GM19467 (cell line): Measurements from ENCODE around the gene NFYB.
"Not testable (repeated sequence)": the region's sequence is repeated elsewhere in the genome, so short reads cannot be mapped to it uniquely, and the experiment has no call there.

Source experiments
- ATAC-seq: cut with Tn5 transposase; IDR thresholded peaks from one replicate; pipeline ENCODE4 v1.9.1; 2021; ENCODE audit warnings: mild to moderate bottlenecking, moderate library complexity; ENCODE audit not compliant: unreplicated experiment

The NFYB gene

GRCh38 chr12:104137902-104138796 is at the start of gene NFYB:
Gene NFYB (minus strand): TSS chr12:104138210. CDS start chr12:104135453, 2,757 bp downstream.
- peak; percentile 88 for ATAC-seq

GRCh38 chr12:104187446-104188155 is 49.6 kb upstream of the NFYB start:
- no peak for ATAC-seq

- no peak for ATAC-seq
Measured at GRCh38 chr12:104183443-104183842, 45.4 kb upstream of the NFYB start.

GRCh38 chr12:104182621-104183378 is 44.8 kb upstream of the NFYB start:
- no peak for ATAC-seq

GRCh38 chr12:104182144-104182543 is 44.1 kb upstream of the NFYB start:
- no peak for ATAC-seq

- no peak for ATAC-seq
Measured at GRCh38 chr12:104181313-104181712, 43.3 kb upstream of the NFYB start.

- ATAC-seq, result no peak
Measured at GRCh38 chr12:104180374-104180773, 42.4 kb upstream of the NFYB start.

GRCh38 chr12:104177663-104178501 is 39.9 kb upstream of the NFYB start:
- no peak for ATAC-seq

GRCh38 chr12:104177336-104177662 is 39.3 kb upstream of the NFYB start:
- no peak for ATAC-seq

- ATAC-seq, result no peak
Measured at GRCh38 chr12:104175726-104176247, 37.8 kb upstream of the NFYB start.

- ATAC-seq, result not testable (repeated sequence)
Measured at GRCh38 chr12:104173804-104174203, 35.8 kb upstream of the NFYB start.

- ATAC-seq, result no peak
Measured at GRCh38 chr12:104172570-104172947, 34.5 kb upstream of the NFYB start.

GRCh38 chr12:104171785-104172569 is 34.0 kb upstream of the NFYB start:
- ATAC-seq, result no peak

- ATAC-seq, result no peak
Measured at GRCh38 chr12:104168596-104168995, 30.6 kb upstream of the NFYB start.

GRCh38 chr12:104167519-104168458 is 29.8 kb upstream of the NFYB start:
- no peak for ATAC-seq

- ATAC-seq, result no peak
Measured at GRCh38 chr12:104166465-104166864, 28.5 kb upstream of the NFYB start.

- no peak for ATAC-seq
Measured at GRCh38 chr12:104165801-104166200, 27.8 kb upstream of the NFYB start.

- no peak for ATAC-seq
Measured at GRCh38 chr12:104164634-104165033, 26.6 kb upstream of the NFYB start.
